Stimulated activated CD4-positive, alpha-beta T cell treated with anti-CD3 and anti-CD28 coated beads, Interleukin-1b, Interleukin-23, amount 100 ng/mL, for 24 hours (primary cell): ENCODE data around the gene ELMO1.

Source experiments
- DNase-seq, 4 experiments: peaks; one replicate each; pipeline ENCODE4 v3.0.0-alpha.2; 2020; ENCODE audit warnings: low read depth in 4 of 4, low spot score in 1 of 4

Gene ELMO1

GRCh38 chr7:36814311-36814710 lies 634.4 kb downstream of the ELMO1 start:
- DNase-seq, result no peak

DNA sequence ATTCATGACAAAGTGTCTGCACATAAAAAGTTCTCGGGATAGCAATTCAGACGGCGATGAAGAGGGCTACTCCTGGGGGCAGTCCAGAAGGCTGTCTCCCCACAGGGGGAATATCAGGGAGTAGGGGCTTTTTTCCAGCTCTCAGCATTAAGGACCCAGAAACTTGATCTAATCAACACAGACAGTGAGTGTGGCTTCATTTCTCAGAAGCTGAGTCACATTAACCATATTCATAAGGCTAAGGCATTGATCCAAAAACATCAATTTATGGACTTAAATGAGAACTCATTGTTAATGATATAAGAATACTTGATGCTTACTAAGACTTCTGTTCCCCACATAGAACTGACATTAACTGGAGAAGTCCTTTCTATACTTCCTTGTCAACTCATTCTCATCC lies 636.9 kb downstream of the ELMO1 start:
- DNase-seq, result no peak

GRCh38 chr7:36810489-36810888 lies 638.2 kb downstream of the ELMO1 start:
- DNase-seq, result no peak

GRCh38 chr7:36810032-36810431 lies 638.6 kb downstream of the ELMO1 start:
- DNase-seq, result no peak

GRCh38 chr7:36809510-36809909 lies 639.2 kb downstream of the ELMO1 start:
- DNase-seq, result no peak

GRCh38 chr7:36809086-36809485 lies 639.6 kb downstream of the ELMO1 start:
- DNase-seq, result no peak

DNA sequence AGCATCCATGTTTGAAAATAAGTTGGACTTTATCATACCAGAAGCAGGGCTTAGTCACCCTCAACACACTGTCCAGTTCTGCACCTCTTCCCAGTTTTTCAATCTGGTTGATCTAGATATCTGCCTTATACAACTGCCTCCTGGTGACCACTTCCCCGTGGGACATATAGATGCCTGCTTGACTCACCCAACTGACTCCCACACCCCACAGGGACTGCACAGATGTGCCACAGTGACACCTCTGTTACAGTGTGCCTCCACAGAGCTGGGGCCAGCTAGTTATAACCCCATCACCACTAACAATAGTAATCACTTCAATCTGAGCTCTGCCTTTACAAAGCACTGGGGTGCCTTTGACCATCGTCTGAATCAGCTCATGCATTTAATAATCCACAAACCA lies 641.8 kb downstream of the ELMO1 start:
- no peak for DNase-seq
